HG02798 (cell line): ENCODE measurements around the gene ACSF3.
"Not testable (repeated sequence)": the region's sequence is repeated elsewhere in the genome, so short reads cannot be mapped to it uniquely, and the experiment has no call there.

Source experiments
- ATAC-seq: cut with Tn5 transposase; IDR thresholded peaks from one replicate; pipeline ENCODE4 v1.9.1; 2021; ENCODE audit warnings: mild to moderate bottlenecking; ENCODE audit not compliant: unreplicated experiment, poor library complexity

The ACSF3 gene

DNA sequence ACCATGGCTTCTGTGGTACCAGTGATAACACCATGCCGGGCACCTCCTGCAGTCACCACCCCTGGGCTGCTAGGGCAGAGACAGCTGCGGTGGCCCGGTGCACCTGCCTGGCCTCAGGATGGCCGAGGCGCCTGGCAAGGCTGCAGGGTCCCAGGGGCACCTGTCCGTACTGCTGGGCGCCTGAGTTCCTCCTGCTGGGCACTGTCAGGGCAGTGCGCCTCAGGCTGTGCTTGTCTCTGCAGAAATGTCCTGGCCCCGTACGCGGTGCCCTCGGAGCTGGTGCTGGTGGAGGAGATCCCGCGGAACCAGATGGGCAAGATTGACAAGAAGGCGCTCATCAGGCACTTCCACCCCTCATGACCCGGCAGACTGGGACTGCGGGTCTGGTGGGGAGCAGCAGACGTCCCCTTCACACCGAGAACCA lies 60.2 kb downstream of the ACSF3 start:
- no peak for ATAC-seq

DNA sequence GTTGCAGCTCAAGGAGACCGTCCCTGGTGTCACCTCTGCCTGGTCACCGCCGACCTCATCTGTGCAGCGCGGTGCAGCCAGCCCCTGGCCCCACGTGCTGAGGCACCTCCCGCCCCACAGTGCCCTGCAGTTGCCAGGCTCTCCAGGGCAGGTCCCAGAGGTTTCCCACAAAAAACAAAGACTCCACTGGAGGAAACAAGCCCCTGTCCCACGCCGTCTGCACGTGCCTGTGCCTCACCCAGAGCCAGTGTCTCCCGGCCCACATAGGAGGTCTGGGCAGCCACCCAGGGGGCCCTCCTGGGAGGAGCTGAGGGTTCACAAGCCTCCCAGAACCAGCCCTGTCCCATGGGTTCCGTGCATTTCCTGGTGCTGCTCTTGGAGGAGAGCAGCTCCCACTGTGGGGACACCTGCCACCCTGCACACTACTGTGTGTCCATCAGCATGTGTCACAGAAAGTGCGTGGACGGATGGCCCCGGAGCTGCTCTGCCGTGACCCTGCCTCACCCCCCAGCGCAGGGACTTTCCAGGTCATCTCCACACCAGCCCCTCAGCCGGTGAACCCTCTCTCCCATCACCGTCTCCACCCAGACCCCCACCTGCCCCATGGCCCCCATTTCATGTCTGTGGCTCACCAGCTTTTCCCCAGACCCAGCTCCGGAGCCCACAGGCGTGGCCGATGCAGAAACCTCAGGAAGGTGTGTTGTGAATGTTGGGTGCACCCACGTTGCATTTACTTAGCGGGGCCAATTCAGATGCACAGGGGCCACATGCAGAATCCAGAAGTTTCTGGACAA lies 60.9 kb downstream of the ACSF3 start:
- no peak for ATAC-seq

DNA sequence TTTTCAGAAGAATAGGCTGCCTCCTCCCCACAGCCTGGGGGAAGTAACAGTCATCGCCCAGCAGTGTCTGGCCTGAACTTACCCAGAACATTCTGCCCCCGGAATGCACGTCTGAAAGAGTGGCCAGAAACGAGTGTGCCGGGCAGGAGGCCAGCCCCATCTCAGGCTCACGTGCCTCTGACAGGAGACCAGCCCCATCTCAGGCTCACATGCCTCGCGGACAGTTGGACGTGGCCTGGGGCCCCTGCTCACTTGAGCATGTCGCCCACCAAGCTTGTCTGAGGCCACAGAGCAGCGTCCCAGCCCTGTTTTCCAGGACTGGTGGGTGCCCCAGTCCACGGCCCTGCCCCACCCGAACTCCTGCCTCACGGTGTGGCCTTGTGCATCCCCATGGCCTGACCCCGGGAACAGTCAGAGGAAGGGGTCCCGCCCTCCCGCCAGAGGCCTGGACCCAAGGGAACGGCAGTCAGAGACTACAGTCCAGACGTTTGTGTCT lies 61.6 kb downstream of the ACSF3 start:
- no peak for ATAC-seq

DNA sequence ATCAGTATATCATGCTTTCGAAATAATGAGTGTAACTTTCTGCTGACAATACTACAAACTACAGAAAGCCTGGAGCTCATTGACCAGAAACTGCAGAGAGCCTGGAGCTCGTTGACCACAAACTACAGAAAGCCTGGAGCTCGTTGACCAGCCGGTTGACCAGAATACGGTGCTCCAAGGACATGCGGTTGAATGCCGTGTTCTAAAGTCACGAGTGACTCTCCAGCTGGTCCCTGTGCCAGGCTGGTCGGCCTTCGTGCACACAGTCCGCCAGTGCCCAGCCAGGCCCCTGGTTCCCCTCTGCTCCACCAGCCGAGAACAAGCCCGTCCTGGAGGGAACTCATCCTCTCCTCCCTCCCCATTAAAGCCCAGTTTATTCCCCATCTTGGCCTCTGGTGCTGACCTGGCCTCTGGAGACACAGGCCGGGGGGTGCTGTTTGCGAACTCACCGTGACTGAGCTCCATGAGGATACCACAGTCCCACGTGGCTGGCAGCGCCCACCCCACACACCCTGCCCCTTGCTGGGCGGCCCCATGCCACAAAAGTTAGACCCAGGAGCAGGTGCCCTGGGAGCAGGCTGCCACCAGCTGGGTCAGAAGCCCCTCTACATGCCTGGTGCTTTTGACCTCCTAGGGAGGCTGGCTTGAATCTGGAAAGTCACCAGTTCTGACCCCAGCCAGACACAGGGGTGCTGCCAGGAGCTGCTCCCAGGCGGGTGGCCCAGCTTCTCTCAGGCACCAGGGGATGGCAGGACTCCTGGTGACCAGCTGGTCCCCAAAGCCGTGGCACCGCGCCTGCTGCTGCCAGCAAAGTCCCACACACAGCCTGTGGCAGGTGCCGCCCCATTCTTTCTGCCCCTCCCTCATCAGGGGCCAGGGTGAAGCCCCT lies 62.4 kb downstream of the ACSF3 start:
- ATAC-seq = no peak

DNA sequence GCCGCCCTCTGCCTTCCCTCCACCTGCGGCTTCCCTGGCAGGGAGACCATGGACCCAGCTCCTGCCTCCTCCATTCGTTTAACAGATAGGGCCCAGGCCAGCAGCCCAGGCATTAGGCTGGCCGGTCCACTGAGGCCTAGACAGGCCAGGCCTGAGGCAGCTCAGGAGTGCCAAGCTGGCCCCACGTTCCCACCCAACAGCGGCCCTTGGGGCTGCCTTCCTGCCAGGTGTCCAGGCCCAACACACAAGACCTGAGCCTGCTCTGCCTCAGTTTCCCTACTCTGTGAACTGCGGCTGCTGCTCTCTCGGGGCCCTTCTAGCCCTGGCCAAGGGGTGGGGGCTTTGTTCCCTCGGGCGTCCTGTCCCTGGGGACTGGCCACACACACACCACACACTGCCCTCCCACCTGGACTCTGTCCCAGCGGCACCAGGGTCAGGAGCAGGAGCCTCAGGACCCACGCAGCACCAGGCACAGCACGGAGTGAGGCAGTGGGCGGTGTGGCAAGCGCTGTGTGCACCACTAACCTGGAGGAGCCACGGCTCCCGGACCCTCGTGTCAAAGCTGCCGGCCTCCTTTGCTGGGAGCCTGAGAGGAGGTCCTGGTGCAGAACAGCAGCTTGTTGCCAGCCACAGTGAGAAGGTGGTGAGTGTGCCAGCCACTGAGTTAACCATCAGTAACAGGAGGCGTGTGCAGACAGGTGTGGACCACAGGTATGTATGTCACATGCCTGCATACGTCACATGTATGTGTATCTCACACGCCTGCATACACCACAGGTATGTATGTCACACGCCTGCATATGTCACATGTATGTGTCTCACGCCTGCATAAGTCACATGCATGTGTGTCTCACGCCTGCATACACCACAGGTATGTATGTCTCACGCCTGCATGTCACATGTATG lies 63.3 kb downstream of the ACSF3 start:
- no peak for ATAC-seq

DNA sequence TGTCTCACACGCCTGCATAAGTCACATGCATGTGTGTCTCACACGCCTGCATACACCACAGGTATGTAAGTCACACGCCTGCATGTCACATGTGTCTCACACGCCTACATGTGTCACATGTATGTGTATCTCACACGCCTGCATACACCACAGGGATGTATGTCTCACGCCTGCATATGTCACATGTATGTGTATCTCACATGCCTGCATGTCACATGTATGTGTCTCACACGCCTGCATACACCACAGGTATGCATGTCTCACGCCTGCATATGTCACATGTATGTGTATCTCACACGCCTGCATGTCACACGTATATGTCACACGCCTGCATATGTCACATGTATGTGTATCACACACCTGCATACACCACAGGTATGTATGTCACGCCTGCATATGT lies 64.1 kb downstream of the ACSF3 start:
- ATAC-seq = no peak

DNA sequence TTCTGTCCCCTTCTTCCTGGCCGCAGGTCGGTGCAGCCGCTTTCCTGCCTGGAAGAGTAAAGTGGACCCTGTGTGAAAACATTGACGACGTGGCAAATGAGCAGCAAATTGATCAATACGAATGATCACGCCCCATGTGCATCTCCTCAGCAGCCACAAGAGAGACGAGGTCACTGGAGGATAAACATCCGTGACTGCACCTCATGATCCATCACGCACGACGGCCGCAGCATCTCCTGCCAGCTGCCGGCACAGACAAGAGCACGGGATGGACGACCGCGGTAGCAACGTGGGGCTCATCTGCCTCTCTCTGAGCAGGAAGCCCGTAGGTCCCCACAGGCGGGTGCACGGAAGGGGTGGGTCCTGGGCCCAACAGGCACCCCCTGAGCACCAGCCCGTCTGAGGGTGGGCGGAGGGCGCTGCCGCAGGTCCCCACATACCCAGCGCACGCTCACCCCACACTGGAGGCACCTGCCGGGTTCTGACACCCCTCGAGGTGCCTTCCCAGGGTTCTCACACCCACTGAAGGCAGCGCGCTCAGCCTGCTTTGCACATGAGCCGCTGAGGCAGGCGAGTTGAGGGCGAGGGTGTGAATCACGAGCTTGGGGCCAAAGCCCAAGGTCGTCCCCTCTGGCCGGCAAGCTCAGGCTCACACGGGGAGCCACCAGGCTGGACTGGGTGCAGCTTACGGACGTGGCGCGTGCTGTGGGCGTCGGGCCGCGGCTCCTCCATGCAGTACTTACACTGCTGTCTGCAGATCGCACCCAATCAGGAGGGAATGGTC lies 65.6 kb downstream of the ACSF3 start:
- ATAC-seq = no peak

DNA sequence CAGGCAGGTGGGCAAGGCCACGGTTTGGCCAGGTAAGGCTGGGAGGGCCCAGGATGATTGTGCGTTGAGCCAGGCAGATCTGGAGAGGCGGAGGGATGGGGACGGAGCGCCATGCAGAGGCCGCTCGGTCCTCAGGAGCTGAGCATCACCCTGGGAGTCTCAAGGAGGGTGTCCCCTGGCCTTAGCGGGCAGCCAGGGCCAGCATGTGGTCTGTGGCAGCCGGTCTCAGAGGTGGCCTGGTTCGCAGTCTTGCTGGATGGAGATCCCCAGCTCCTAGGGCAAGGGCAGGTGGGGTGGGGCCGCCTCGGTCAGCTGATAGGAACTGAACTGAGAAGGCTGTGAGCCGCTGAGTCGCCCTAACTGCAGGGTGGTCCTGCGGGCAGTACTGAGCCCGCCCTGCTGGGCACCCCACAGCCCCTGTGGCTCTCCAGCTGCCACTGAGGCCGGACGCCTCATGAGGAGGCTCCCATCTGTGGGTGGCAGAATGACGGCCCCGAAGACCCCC lies 66.2 kb downstream of the ACSF3 start:
- ATAC-seq = no peak

DNA sequence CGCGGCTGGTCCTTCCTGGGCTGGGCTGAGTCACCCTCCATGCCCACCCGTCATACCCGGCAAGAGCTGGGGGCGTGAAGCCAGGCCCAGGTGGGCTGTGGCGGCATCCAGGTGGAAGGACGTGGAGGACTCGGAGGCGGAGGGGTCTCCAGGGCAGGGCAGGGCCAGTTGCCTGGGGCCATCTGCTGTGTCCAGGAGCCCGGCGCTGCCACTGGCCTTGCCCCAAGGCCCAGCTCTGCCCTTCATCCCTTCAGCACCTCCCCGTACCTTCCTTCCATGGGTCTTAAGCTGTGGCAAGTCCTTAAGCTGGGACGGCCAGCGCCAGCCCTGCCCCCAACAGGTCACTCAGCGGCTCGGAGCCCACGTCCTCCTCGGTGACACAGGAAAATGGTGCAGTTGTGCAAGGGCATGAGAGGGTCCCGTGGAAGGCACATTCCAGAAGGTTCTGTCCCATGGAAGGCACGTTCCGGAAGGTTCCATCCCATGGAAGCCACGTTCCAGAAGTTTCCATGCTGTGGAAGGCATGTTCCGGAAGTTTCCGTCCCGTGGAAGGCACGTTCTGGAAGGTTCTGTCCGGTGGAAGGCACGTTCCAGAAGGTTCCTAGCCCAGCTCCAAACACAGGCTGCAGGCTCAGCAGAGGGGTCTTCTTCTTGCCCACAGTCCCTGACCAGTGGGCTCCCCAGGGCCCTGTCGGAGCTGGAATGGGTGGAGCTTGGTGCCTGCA lies 67.5 kb downstream of the ACSF3 start:
- ATAC-seq = no peak

DNA sequence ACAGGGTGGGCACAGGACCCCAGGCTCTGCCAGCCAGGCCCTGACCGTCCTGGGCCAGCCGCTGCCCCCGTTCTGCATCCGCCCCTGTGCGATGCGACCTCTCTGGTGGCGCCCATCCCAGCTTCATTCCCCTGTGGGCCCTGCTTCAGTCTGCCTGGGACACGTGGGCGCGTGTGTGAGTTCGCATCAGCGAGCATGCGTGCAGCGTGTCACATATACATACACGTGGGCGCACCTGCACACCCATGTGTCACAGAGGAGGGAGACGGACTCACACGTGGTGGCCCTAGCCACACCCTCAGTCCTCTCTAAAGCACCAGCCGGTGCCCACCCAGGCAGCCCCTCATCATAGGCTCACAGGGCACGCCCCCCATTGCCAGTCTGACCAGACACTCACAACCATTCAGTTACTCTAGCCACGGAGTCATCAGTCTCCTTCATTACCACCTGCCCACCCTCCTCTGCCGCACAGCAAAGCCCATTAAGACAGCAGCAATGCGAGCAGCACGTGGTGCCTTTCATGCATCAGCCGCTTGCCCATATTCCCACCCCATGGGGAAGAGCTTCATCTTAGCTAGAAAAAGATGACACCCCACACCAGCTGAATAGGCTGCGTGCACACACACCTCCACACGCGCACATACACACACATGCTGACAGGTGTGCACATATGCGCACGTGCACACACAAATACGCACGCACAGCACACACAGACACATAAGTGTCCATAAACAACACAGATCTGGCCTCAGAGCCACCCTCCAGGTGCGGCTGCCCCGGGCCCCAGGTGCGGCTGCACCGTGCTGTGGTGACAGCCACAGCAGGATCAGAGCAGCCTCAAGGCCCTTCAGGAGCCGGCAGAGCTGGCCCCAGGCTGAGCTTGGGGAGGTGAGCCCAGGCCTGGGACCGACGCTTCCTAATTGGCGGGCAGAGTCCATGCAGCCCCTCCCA lies 68.4 kb downstream of the ACSF3 start:
- ATAC-seq = no peak

DNA sequence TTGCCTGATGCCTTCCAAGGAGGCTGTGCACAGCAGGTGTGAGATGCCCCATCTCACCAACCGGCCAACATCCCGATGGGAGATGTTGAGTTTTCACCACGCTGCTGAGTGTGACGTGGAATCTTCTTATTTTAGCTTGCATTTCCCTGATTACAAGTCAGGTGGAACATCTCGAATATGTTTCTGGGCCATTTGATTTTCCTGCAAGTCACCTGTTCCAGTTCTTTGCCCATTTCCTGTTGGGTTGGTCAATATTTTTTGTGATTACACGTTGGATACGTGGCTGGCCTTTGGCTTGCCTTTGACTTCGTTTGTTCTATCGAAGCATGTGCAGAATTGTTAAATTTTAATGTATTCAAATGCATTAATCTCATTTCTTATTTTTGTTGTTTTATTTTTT lies 69.6 kb downstream of the ACSF3 start:
- no peak for ATAC-seq

DNA sequence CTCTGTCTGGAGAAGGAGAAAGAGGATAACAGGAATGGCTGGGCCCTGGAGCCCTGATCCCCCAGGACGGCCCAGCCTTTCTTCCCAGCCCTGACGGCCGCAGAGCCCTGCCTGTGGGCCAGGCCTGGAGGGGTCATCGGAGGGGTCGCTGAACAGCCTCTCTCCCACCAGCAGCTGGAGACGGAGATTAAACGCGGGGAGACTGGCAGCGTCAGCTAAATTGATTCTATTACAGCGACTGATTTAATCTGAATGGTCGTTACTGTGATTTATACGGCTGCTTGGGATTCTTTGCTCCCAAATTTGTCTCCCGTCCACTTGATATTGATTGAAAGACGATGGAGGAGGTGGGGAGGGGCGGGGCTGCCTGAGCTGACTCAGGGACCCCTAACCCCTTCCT lies 70.8 kb downstream of the ACSF3 start:
- no peak for ATAC-seq

DNA sequence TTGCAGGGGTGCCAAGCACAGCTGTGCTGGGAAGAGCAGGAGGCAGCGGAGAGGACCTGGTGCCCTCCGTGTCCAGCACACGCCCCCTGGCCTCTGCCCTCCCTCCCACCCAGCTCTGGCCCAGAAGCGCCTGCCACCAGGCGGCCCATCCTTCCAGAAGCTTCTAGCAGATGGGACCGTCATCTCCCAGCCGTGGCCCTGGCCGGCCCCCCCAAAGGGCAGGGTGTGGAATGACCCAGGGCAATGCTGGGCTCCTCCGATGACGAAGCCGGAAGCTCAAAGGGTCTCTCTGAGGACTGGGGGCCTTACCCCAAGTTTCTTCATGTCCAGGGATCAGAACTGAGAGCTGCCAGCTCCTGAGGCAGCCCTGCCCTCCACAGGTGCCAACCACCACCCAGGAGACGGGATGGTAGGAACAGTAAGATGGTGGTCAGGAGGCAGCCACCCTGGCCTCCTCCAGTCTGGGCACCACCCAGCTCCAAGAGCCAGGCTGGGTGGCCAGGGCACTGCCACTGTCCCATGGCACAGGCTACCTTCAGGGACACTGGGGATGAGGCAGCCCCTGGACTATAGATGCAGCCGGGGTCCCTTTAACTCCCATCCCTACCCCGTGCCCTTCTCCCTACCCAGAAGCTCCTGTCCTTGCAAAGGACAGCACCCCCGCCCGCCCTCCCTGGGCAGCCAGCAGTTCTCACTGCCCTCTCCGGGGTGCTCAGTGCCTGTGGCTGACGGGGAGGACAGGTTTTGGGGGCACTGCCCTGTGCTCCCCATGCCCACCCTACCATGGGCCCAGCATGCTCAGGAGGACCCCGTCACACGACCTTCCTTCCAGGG lies 71.4 kb downstream of the ACSF3 start:
- ATAC-seq = no peak

DNA sequence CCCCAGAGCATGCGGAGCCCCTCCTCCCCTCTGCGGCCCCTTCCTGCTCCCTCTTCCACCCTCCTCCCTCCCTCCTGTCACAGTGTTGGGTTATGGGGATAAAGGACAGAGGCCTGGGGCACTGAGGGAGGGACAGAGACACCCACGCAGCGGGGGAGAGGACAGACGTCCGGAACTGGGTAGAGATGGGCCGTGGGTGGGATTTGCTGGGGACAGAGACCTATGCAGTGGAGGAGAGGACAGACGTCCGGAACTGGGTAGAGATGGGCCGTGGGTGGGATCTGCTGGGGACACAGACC lies 72.0 kb downstream of the ACSF3 start:
- not testable (repeated sequence) for ATAC-seq

DNA sequence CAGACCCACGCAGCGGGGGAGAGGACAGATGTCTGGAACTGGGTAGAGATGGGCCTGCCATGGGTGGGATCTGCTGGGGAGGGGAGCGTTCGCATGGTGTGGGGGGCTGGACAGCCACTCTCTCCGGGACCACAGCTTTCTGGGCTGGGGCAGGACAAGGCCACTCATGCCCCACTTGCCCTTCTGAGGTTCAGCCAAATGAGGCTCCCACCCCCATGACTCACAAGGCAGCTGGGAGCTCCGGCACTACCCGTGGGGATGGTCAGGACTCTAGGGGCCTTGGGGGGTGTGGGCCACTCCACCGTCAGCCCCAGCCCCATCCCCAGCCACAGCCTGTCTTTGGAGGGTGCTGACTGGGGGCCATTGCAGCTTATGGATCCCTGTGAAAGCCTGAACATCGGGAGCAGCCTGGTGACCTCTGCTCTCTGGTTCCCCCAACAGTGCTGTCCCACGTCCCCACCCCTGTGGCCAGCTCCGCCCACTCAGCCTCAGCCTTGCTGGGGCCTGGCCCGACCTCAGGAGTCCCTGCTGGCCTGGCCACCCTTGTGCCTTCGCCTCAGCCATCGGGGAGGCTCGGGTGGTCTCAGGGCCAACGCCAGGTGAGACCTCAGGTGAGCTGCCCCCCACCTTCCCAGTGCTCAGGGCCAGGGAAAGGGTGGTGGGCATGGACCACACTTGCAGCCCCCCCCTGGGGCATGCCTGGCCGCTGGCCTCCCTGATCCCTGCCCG lies 73.2 kb downstream of the ACSF3 start:
- no peak for ATAC-seq

DNA sequence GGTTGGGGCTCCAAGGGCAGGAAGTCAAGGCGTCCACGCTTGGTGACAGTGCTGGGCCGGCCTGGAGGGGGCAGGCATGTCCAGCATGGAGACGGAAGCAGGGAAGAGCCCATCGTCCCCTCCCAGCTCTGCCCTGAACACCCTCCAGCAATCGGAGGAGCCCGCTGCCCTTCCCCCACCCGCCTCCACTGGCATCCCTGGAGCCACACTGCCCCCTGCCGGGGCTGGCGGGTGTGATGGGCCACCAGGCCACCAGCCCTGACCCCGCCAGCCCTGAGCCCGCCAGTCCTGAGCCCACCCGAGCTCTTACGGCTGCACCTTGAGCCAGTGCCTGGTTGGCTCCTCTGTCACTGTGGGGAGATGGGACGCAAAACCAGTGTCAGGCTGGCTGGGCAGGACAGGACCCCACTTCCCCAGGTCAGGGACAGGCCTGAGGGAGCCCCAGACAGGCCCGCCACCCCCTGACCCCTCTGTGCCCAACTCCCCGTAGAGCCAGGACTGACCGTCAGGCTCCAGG lies 73.8 kb downstream of the ACSF3 start:
- peak; percentile 27 for ATAC-seq
